GM10847 (cell line): Measurements from ENCODE around the gene AVPI1.

Experiments used
- POLR2A ChIP-seq: IDR thresholded peaks from 2 replicates; pipeline ENCODE4 v1.6.1; 2011; ENCODE audit not compliant: insufficient read length; ENCODE audit errors: extremely low read depth

The AVPI1 gene

GRCh38 chr10:97669571-97669970 is 17.5 kb downstream of the AVPI1 start:
- no peak for TF ChIP-seq POLR2A

- no peak for TF ChIP-seq POLR2A
Measured at GRCh38 chr10:97667463-97667862, 19.6 kb downstream of the AVPI1 start.

- no peak for TF ChIP-seq POLR2A
Measured at GRCh38 chr10:97666992-97667391, 20.0 kb downstream of the AVPI1 start.

GRCh38 chr10:97664282-97664850 is 22.7 kb downstream of the AVPI1 start:
- TF ChIP-seq POLR2A, result no peak

GRCh38 chr10:97659589-97659988 is 27.5 kb downstream of the AVPI1 start:
- no peak for TF ChIP-seq POLR2A

- no peak for TF ChIP-seq POLR2A
Measured at GRCh38 chr10:97656777-97657176, 30.3 kb downstream of the AVPI1 start.

GRCh38 chr10:97651773-97652172 is 35.3 kb downstream of the AVPI1 start:
- TF ChIP-seq POLR2A, result no peak

GRCh38 chr10:97650726-97651125 is 36.3 kb downstream of the AVPI1 start:
- no peak for TF ChIP-seq POLR2A

GRCh38 chr10:97648562-97649404 is 38.3 kb downstream of the AVPI1 start:
- TF ChIP-seq POLR2A, result no peak

- TF ChIP-seq POLR2A, result no peak
Measured at GRCh38 chr10:97647556-97647955, 39.5 kb downstream of the AVPI1 start.

- TF ChIP-seq POLR2A, result no peak
Measured at GRCh38 chr10:97644936-97645335, 42.1 kb downstream of the AVPI1 start.

- TF ChIP-seq POLR2A, result no peak
Measured at GRCh38 chr10:97643441-97643985, 43.5 kb downstream of the AVPI1 start.

GRCh38 chr10:97640868-97641811 is 45.9 kb downstream of the AVPI1 start:
- TF ChIP-seq POLR2A, result no peak

- peak; percentile 38 for TF ChIP-seq POLR2A
Measured at GRCh38 chr10:97640174-97640867, 46.7 kb downstream of the AVPI1 start, which contains the start of gene PI4K2A. TSS of gene PI4K2A (plus strand) at chr10:97640671. CDS start at chr10:97640743, 72 bp downstream.

- no peak for TF ChIP-seq POLR2A
Measured at GRCh38 chr10:97635577-97635976, 51.5 kb downstream of the AVPI1 start.
